ENCODE measurements around the gene ALMS1. TPM values are rescaled to one million over a fixed set of nuclear protein-coding genes. Genes with fewer than 3 reads are reported as not detected.

Gene ALMS1
- total and polyA plus RNA-seq, 2 of the 8 experiments (the other 6 are each of a cell fraction or from before 2014, with no cell fraction given), result 21.8 to 45.6 TPM

DNA sequence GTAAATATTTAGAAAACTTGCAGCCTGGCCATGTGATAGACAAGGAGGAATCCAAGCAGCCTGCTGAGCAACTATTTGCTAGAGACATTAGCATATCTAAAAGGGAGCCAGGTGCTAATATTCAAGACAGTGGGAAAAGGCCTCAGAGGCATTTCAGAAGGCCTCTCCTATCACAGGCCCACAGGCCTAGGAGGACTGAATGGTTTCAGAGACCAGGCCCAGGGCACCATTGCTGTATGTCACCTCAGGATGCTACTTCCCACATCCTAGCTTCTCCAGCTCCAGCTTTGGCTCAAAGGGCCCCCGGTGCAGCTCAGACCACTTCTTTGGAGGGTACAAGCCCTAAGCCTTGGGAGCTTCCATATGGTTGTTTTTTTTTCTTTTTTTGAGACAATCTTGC, 252.8 kb downstream of the ALMS1 start:
- no peak overlapping the region for H2BK15ac ChIP-seq (ENCODE audit: low read length)
- no peak overlapping the region for H3K56ac ChIP-seq (replicated peaks; ENCODE audit: insufficient read length, low read depth, low read length)
- no peak overlapping the region for H2BK120ac ChIP-seq (replicated peaks; ENCODE audit: low read depth, low read length)
- 100% methylated on average over 1 of the region's 1 CpG; no CpG with 5 or more reads in 1 of the 2 experiments for WGBS, 2 experiments (ENCODE audit: extremely low coverage in 1 of 2, insufficient coverage in 1 of 2, insufficient read length in 1 of 2, insufficient replicate concordance in 2 of 2, low coverage in 1 of 2, low lambda C conversion rate in 2 of 2, missing lambda C conversion rate in 1 of 2)
- no peaks in the 10 kb centered on the region for H3K79me1 ChIP-seq (ENCODE audit: low read depth, low read length)
- H3K14ac ChIP-seq (ENCODE audit: insufficient read length), result no peak overlapping the region
- H3K4me2 ChIP-seq (ENCODE audit: insufficient read depth in 1 of 2, low read depth in 2 of 2, low read length in 2 of 2), result no peak overlapping the region
- H3K9me3 ChIP-seq (ENCODE audit: insufficient read depth in 2 of 2, low read depth in 1 of 2, low read length in 1 of 2), result peaks cover 34 to 43% of the 10 kb centered on the region in 2 experiments
- no peak overlapping the region for H2AK5ac ChIP-seq (ENCODE audit: low read depth, low read length)
- no peak overlapping the region for H3K27ac ChIP-seq (ENCODE audit: low read depth, low read length)
- H3K79me2 ChIP-seq (ENCODE audit: control insufficient read depth in 1 of 2, insufficient read depth in 2 of 2, low read length in 2 of 2), result no peaks in the 10 kb centered on the region
- TF ChIP-seq SRF (IDR thresholded peaks at IDR 0.05; ENCODE audit: low read depth, low read length), result no peak
- TF ChIP-seq GTF2F1 (IDR thresholded peaks at IDR 0.05; ENCODE audit: borderline replicate concordance, low read depth, low read length), result no peak
- TF ChIP-seq TEAD4 (IDR thresholded peaks at IDR 0.05; ENCODE audit: low read depth, low read length), result no peak
- no peak for TF ChIP-seq EGR1 (IDR thresholded peaks at IDR 0.05; ENCODE audit: borderline replicate concordance, low read depth, low read length)
- TF ChIP-seq MAFK (IDR thresholded peaks at IDR 0.05; ENCODE audit: low read depth, low read length), result no peak
- no peak for TF ChIP-seq POLR2AphosphoS5 (IDR thresholded peaks at IDR 0.05; ENCODE audit: low read depth, low read length)
- no peak for TF ChIP-seq BRCA1 (IDR thresholded peaks at IDR 0.05; ENCODE audit: low read depth, low read length)
- H3K23me2 ChIP-seq (ENCODE audit: low read depth, low read length), result no peaks in the 10 kb centered on the region
- H2AFZ ChIP-seq (ENCODE audit: low read length), result no peak overlapping the region
- DNase-seq (ENCODE audit: low read depth in 1 of 2, low spot score in 2 of 2), result no peak
- no peak overlapping the region for H4K5ac ChIP-seq (ENCODE audit: insufficient read length, low read depth, low read length)
- no peak overlapping the region for H3K9ac ChIP-seq (replicated peaks in 1 of 4; ENCODE audit: extremely low read depth in 1 of 4, low read depth in 3 of 4, low read length in 3 of 4)
- H2BK12ac ChIP-seq (ENCODE audit: low read depth, low read length), result no peak overlapping the region
- H2BK20ac ChIP-seq (ENCODE audit: low read length), result no peak overlapping the region
- CTCF ChIA-PET (ENCODE audit: partially characterized antibody), result interaction anchor here (1.7 kb wide), 1 partner anchor 16 kb away, joined by 3 read pairs; no protein-coding TSS in a partner anchor
- no peaks in the 10 kb centered on the region for H3K27me3 ChIP-seq (replicated peaks in 1 of 4; ENCODE audit: control insufficient read depth in 3 of 4, extremely low read depth in 1 of 4, insufficient read depth in 3 of 4, low read length in 3 of 4)
- H2BK5ac ChIP-seq (ENCODE audit: low read depth, low read length), result no peak overlapping the region
- no peaks in the 10 kb centered on the region for H3K4me1 ChIP-seq (replicated peaks in 1 of 4; ENCODE audit: control insufficient read depth in 3 of 4, insufficient read depth in 4 of 4, low read length in 3 of 4)
- POLR2A ChIA-PET (ENCODE audit: partially characterized antibody), result no interaction called here
- FAIRE-seq, result no peak
- H4K8ac ChIP-seq (ENCODE audit: extremely low read depth, insufficient read depth, low read length), result no peak overlapping the region
- H3K23ac ChIP-seq (ENCODE audit: insufficient read length), result no peak overlapping the region
- H4K91ac ChIP-seq (replicated peaks; ENCODE audit: insufficient read length, low read length), result no peak overlapping the region
- H3K4ac ChIP-seq (replicated peaks; ENCODE audit: insufficient read length, low read depth, low read length), result no peak overlapping the region
- no peaks in the 10 kb centered on the region for H3K36me3 ChIP-seq (ENCODE audit: control insufficient read depth in 2 of 4, insufficient read depth in 4 of 4, low read length in 3 of 4)
- H3K4me3 ChIP-seq (ENCODE audit: extremely low read depth in 1 of 4, insufficient read depth in 2 of 4, low read depth in 3 of 4, low read length in 4 of 4), result no peak overlapping the region
- H3K18ac ChIP-seq (ENCODE audit: extremely low read depth, low read length), result no peak overlapping the region
- no peaks in the 10 kb centered on the region for H4K20me1 ChIP-seq (replicated peaks in 1 of 2; ENCODE audit: control insufficient read depth in 1 of 2, insufficient read depth in 2 of 2, low read length in 2 of 2)
